HG03045 (cell line): ENCODE data around the gene PTS.

Source experiments
- ATAC-seq: cut with Tn5 transposase; IDR thresholded peaks from one replicate; pipeline ENCODE4 v1.9.1; 2021; ENCODE audit warnings: mild to moderate bottlenecking, moderate library complexity; ENCODE audit not compliant: unreplicated experiment

PTS gene

GRCh38 chr11:112221274-112221835 lies 4.9 kb upstream of the PTS start:
- ATAC-seq = no peak

- no peak for ATAC-seq
Observed at GRCh38 chr11:112222303-112222702, 3.9 kb upstream of the PTS start.

DNA sequence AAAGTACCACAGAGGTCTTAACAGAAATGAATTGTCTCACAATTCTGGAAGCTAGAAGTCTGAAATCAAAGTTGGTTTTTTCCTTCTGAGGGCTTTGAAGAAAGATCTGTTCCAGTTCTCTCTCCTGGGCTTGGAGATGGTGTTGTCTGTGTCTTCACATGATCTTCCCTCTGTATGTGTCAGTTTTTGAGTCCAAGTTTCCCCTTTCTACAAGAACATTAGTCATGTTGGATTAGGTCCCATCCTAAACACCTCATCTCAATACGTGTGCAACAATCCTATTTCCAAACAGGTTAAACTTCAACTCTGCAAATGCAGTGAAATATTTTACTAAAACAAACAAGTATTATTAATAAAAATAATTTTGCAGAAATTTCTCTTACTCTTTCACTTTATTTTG lies 3.1 kb upstream of the PTS start:
- ATAC-seq = no peak

- no peak for ATAC-seq
Observed at GRCh38 chr11:112223754-112224532, 2.3 kb upstream of the PTS start.

DNA sequence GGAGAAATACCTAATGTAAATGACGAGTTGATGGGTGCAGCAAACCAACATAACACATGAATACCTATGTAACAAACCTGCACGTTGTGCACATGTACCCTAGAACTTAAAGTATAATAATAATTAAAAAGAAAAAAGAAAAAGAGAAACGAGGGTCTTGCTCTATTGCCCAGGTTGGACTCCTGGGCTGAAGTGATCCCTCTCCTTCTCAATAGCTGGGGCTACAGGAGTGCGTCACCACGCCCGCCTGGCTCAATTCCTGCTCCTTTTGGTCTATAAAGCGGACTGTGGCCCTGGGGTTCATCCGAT lies 521 bp upstream of the PTS start:
- ATAC-seq = no peak

- peak; percentile 54 for ATAC-seq
Observed at GRCh38 chr11:112226831-112227401, 688 bp downstream of the PTS start.

DNA sequence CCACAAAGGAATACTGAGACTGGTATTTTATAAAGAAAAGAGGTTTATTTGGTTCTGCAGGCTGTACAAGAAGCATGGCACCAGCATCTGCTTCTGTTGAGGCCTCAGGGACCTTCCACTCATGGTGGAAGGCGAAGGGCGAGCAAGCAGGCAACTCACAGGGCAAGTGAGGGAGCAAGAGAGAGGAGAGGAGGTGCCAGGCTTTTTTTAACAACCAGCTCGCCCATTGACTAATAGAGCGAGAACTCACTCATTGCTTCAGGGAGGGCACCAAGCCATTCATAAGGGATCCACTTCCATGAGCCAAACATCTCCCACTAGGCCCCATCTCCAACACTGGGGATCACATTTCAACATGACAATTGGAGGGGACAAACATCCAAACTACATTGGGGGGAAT lies 1.2 kb downstream of the PTS start:
- ATAC-seq = no peak

DNA sequence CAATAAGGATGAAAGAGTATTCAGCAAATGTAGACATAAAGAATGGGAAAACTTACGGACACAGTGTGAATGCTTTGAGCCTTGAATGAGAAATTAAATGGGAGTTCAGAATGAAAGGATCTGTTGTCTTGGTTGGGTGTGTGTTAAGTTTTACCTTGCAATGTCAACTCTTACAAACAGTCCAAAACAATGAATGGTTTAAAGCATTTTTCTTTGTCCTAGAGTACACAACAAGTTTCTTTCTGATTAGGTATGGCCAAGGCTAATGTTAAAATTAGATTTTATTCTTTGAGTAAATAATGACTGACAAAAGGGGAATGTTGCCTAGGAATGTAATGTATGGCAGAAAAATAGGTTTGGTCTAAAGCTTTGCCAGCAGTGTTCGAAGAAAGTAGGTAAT lies 2.5 kb downstream of the PTS start:
- ATAC-seq = no peak

GRCh38 chr11:112229159-112229558 lies 2.9 kb downstream of the PTS start:
- ATAC-seq = no peak

GRCh38 chr11:112229746-112230433 lies 3.7 kb downstream of the PTS start:
- no peak for ATAC-seq

DNA sequence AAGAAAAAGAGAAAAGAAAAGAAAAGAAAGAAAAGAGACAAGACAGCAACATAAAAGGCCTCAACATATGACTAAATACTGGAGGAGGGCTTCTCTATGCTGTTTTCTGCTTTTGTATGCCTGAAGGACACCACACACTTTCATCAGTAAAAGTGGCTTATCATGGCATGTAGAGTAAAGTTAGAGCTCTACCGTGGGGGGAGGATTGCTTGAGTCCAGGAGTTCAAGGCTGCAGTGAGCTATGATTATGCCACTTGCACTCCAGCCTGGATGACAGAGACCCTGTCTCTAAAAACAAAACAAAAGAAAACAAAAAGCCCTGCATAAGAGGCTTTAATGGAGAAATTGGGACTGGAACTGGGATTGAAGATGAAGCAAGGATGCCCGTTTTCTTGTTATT lies 5.7 kb downstream of the PTS start:
- ATAC-seq = no peak

DNA sequence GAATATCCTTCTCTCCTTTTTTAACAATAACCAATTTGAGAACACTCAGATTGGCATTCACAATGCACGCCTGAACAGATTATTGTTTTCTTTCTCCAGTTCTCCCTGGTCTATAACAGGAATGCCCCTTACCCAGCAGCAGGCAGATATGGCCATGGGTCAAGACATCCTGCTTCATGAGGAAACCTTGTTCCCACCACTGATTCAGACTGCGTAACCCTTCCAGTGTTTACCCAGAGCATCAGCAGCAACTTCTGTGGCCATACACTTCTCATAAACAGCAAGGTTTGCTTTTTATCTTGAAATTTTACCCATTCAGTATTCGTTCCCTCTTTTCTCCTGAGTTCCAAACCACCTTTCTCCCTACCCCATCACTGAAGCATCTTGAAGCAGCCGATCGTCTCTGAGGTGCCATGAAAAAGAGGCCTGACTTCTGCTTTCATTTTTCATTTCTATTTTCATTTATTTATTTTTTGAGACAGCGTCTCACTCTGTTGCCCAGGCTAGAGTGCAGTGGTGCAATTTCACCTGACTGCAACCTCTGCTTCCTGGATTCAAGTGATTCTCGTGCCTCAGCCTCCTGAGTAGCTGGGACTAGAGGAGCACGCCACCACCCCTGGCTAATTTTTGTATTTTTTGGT lies 9.6 kb downstream of the PTS start:
- ATAC-seq = no peak

DNA sequence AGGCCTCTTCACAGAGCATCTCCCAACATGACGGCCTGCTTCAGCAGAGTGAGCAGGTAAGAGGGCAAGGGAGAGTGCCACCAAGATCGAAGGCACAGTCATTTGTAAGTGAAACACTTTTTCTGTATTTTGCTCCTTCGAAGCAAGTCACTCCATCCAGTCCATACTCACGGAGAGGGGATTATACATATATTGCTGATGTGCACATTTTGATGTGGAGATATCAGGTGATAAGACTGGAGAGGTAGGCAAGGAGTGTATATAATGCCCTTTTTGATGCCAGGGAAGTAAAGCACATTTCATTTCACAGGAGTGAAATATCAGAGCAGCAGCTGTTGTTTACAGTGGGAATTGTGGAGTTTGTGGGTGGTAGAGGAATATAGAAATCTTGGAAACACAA lies 11.2 kb downstream of the PTS start:
- ATAC-seq = no peak

GRCh38 chr11:112238041-112238440 lies 11.8 kb downstream of the PTS start:
- no peak for ATAC-seq

DNA sequence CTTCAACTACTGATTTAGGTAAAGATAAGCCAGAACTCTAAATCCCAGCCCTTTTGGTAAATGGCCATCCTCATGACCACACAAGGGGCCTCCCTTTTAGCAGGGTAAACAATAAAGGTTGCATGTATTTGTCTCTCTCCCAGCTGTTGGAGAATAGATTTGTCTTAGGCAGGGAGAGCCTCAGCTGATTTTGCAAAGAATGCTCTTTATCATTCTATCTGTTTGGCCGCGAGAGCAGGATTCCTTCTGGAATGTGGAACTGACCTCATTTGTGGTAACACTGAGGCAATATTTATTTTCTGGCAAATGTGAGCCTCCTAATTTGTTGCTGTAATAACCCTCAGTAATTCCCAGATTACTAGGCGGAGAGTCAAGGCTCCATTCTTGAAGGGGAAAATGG lies 15.3 kb downstream of the PTS start:
- ATAC-seq = no peak

DNA sequence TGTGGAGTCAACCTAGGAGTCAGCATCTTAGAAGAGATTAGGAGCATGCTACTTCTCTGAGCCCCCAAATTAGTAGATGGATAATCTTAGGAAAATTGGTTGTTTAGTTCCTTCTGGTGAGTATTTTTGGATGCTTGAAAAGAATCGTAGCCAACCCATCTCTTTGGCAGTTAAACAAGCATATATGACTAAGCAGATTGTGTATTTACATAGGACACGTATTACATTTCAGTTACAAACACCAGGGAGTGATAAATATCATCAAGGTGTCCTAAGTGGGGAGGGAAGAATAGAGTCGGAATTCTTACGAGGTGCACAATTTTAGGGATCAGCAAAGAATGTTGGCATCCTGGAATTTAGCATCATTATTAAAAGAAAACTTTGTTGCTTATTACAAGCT lies 21.0 kb downstream of the PTS start:
- no peak for ATAC-seq

GRCh38 chr11:112248201-112248600 lies 22.0 kb downstream of the PTS start:
- no peak for ATAC-seq

DNA sequence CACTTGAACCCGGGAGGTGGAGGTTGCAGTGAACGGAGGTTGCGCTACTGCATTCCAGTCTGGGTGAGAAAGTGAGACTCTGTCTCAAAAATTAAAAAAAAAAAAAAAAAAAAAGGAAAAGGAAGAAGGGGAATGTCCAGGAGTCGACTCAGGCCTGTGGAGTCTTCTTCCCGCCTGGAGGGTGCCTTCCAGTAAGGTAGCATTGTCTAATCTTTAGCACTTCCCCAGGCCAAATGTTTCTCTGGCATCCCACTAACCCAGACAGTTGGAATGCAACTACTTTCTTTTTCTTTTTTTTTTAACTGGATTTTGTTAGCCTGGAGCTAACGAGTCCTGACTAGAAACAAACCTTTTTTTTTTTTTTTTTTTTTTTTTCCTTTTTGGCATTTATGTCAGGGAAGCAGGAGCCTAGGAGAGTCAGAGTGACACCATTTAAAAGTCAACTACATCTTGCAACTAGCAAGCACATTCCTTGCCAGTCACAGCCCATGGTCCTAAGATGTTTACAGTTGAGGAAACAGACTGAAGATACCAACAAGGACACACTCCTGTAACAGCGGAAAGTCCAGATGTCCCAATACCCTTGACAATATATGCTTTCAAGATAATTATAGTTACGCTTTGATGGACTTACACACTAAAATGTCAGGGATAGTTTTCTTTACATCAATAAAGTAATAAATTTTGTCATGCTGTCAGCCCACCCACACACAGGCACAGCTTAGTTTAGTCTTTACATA lies 23.8 kb downstream of the PTS start:
- ATAC-seq = no peak

GRCh38 chr11:112253605-112254242 lies 27.5 kb downstream of the PTS start:
- ATAC-seq = no peak

- ATAC-seq = no peak
Observed at GRCh38 chr11:112255067-112255720, 29.0 kb downstream of the PTS start.
